HG03159 (cell line): ENCODE results near the gene TMEM9B.
A peak's percentile ranks its signal among the peaks of the same experiment; 100 is the strongest.

Experiments used
- ATAC-seq: cut with Tn5 transposase; IDR thresholded peaks from one replicate; pipeline ENCODE4 v1.9.1; 2021; ENCODE audit warnings: mild to moderate bottlenecking, moderate library complexity; ENCODE audit not compliant: unreplicated experiment

The TMEM9B gene

DNA sequence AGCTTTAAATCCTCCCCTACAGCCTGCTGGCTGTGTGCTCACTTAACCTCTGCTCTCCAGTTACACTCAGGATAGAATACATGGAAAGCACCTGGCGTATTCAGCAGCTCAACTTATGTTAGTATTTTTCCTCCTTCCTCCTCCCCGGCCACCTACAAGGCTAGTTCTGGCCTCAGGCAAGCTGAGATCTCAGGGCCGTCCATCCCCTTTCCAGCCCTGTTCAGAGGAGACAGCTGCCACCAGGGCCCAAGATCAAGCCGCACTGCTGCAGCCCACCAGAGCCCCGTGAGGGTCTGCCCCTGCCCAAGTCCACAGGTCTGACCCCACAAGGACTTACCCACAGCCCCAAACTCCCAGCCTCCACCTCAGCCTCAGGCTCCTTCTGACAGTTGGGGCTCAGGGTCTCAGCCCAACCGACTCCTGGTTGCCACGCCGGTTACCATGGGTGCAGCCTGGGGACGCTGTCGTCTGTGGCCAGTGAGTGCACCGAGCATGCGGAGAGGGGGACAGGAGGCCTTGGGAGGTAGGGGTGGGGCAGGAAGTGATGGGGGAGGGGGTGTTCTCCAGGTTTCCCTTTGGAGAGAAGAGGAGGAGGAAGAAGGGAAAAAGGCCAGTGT, 31.6 kb downstream of the TMEM9B start, which contains the start of gene C11orf16:
C11orf16 (minus strand) TSS at position 384 of the 617 bp plus-strand sequence. CDS start 639 bp downstream, outside the sequence.
- no peak for ATAC-seq

DNA sequence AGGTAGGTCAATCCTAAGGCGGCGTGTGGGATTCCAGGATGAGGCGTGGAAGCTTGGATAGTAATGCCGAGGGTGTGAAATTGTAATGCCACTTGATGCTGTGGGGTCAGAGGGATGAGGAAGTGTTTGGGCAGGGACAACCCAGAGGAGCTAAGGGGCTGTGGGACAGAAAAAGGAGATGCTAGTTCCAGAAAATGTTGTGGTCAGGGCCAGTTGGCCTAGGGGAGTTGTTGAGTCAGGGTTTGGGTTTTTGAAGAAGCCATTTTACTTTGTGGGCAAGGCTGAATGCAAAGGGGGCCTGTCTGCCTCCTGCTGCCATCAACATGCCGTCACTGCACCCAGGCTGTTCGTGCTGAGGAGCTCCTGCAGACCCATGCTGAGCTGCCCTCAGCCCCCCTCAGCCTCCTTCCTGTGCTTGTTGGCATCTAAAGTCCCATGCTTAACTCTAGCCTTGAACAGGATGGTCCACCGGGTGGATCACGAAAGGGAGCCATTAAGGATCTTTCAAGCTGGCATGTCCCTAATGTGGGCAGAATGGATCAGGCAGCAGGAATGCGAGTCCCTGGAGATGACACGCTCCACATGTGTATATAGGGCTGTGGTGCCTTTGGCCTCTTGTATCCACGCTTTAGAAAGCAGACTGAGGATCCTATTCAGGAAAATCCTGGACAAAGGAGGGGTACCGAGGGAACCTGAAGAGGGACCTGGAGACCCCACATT, 33.6 kb downstream of the TMEM9B start:
- ATAC-seq: no peak

DNA sequence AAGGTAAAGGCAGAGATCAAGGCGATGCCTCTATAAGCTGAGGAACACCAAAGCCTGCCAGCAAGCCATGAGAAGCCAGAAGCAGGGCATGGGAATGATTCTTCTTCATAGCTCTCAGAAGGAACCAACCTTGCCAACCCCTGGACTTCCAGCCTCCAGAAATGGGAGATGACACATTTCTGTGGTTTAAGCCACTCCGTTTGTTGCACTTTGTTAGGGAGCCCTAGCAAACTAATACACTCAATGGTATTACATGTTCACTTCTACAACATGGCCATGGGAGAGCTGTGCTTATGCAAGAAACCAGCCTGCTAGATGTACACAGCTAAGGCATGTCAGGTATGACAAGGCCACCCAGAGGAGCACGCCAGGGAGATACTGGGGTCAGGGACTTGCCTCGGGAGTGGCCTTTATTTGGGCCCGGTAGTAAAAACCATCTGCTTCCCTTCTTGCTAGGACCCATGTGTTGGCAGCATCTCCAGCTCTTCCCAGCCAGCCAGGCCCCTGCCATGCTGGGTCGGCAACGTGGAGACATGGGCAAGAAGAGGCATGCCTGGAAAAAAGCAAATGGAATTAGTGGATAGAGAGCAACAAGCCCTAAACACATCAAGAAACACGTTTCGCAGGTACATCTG, 35.1 kb downstream of the TMEM9B start:
- ATAC-seq: no peak

DNA sequence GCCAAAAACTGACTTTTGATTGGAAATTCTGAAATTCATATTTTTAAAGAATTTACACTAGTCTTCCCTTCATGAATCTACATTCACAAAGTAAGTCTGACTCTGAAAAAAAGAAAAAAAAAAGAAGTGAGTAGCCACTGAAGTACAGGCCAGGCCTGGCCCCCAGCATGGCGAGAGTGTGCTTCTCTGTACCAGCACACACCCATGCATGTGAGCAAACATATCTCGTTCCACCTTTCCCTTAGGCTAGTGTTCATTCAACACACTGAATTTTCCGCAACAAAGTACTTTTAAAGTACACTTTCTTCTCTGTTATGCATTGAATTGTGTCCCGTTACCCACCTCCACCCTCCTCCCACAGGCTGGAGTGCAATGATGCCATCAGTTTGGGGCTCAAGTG, 36.0 kb downstream of the TMEM9B start:
- no peak for ATAC-seq

DNA sequence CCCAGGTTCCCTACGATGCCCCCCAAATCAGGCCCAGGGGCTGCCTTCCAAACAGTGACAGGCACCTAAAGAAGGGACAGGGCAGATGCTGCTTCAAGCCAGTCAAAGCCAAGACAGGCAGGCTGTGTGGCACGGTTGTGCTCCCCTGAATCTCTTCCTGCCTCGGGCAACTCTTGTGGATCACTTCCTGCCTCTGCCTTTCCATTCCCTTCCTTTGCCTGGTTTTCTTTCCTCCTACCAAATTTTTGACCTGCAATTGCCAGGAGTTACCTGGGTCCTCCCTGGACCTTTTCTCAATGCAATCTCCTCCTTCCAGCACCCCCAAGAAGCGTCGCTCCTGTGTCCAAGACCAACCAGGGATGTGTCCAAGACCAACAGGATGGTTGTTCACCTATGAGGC, 37.0 kb downstream of the TMEM9B start:
- ATAC-seq: no peak

DNA sequence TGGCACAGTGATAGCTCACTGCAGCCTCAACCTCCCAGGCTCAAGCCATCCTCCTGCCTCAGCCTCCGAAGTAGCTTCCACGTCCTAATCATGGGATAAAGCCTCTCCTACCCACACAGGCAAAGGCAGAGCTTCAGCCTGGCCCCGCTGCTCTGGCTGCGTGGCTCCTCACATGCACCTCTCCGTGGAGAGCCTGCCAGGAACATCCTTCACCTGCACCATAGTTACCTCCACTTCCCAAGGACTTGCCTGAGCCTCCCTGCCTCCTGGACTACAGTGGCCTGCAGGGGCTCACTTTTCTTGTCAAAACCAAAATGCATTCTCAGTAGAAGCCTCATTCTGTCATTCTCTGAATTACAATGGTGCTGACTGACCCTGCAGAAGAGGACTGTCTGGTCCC, 38.0 kb downstream of the TMEM9B start:
- ATAC-seq: no peak

DNA sequence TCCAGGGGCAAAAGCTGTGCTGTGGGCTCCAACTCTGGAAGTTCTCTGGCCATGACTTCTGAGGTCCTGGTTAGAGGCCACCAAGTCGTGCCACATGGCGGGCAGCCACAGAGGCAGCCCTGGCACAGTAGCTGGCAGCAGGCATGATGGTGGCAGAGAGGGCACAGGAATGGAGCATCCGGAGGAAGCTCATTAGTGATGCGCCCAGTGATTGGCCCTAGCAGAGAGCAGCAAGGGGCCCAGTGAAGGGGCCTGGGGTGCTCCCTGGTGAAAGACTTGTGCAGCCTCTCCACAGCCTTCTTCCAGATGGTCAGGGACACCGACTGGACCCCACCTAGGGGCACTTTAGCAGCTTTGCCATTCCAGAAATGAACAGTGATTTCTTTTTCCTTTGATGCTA, 38.5 kb downstream of the TMEM9B start:
- ATAC-seq: no peak

DNA sequence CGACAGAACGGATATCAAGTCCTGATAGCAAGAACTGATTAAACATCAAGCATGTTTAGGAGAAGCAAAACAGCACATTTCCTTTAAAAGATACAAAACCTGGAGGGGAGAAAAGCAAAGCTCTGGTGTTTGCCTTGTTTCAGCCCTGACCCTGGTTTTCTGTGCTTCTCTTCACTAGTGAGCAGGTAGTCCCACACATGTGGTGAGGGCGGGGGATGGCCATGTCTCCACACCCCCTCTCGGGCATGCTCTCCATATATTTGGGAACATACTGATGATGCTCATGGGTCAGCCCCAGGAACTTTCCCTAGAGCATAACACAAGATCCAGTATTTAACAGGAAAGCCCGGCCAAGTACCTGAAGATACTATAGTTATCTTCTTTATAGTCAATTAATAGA, 41.6 kb downstream of the TMEM9B start:
- no peak for ATAC-seq

DNA sequence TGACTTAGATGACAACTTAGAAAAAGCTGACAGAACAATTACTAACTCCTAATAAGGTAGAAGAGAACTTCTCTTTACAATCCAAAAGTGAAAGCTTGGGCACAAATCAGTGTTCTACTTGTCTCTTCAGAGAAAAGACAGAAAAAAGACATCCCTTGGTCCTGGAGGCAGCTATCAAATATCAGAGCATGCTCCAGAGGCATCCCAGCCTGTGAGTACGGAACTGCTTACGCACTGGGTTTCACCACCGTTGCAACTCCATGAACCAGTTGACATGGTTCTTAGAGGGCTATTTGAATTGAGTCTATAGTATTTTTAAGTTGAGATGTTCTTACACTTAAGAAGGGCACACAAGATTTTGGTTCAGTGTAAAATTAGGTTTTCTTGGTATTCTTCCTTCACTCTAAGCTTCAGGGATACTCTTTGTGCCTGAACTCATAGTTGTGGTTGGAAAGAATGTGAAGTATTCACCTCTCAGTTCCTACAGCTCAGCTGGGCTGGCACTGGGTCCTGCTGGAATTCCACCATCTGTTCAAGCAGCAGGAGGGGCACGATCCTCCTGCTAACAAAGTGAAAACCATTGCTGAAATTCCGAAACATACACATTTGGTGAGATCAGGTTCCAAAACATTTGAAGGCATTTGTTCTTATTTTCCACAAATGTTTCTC, 47.0 kb downstream of the TMEM9B start:
- ATAC-seq: no peak

DNA sequence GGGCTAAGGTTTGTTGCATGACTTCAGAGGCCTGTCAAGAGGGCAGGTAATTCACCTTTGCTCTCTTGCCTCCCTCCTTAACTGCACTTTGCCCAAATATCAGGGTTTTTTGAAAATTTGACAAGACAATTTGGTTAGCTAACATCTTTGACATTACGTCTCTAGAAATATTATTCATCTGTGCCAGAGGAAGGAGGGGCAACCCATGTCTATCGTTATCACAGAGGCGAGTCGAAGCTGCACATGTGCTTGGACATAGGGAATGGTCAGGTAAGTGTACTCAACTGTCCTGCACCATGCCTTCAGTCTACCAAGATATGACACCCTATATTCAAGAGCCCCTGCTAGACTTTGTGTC, 49.6 kb downstream of the TMEM9B start:
- no peak for ATAC-seq

DNA sequence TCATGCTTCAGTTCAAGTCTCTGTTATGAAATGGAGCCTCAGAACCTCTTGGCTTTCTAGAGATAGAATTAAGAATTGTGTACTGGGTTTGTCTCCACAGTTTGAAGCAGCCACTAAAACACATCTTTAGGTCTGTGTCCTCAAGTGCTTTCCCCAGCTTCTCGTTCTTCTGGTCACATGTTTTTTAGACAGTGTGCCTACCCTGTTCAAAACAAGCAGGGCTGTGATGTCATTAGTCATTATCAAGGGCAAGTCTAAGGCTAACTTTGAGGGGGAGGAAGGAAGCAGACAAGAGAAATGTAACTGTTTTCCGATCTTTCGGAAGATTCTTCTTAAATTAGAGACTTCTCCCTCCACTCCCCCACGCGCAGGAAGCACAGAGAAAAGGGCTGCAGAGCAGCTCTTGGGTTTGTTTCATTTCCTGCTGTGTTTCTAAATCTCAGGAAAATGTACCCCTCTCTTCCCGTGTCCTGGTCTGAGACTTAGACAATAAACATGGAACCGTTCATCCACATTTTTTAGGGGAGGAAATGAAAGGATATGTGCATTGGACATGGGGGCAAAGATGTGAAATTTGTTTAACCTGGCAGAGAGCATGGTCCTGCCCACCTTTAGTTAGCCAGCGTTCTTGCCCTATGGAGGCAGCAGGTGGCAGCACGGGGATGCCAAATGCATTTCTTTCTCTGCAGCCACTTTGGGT, 50.1 kb downstream of the TMEM9B start:
- ATAC-seq: no peak

DNA sequence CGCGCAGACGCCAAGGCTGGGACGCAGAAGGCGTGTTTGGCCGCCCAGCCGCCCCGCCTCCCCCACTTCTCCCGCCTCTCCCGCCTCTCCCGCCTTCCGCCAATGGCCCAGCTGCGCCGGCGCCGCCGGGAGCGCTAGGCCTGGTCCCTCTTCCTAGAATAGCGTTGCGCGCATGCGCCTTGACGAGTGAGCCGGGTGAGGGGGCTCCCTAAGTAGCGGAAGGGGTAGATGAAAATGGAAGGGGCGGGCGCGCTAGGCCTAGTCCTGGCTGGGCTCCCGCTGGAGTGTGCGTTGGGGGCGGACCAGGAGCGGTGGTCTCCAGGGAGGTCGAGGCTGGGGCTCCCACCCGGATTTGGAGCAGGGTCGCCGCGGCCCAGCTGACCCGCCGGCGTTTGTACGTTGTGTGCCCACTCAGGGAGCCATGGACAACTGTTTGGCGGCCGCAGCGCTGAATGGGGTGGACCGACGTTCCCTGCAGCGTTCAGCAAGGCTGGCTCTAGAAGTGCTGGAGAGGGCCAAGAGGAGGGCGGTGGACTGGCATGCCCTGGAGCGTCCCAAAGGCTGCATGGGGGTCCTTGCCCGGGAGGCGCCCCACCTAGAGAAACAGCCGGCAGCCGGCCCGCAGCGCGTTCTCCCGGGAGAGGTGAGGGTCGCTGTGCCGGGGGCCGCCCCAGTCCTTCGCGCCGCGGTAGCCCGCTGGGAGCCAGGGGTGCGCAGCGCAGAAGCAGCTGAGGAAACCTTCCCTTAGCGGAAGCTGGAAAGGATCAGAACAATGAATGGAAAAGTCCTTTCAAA, 53.0 kb downstream of the TMEM9B start, which contains the start of gene AKIP1:
AKIP1 (plus strand) TSS at position 161 of the 795 bp plus-strand sequence; CDS start at position 422, 261 bp downstream.
- ATAC-seq: peak; percentile 66

DNA sequence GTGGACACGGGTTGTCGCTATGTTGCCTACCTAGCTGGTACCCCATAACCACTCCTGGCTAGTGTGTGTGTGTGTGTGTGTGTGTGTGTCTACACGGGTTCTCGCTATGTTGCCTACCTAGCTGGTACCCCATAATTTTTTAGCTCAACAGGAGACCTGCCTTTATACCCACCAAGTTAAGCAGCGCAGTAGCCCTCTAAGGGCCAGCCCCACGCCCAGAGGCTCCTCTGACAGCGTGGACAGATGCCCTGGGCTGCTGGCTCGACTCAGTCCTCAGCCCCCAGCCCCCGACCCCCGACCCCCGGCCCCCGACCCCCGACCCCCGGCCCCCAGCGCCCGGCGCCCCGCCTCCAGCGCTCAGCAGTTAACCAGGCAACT, 53.6 kb downstream of the TMEM9B start:
- peak; percentile 10 for ATAC-seq

DNA sequence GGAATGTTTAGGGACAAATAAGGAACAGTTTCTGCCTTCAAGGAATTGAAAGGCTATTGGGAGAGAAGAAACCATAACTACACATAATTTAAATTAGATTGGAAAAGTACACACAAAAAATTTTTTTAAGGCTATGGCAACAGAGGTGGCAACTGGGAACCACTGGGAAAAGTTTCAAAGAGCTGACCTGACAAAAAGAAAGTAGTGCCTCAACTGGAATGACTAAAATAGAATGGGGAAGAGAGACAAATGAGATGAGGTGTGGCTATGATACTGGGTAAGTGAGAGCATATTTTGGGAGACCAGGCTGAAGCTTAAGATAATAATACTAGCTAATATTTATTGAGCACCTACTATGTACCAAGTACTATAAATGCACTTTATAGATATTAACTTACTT, 56.1 kb downstream of the TMEM9B start:
- ATAC-seq: no peak

DNA sequence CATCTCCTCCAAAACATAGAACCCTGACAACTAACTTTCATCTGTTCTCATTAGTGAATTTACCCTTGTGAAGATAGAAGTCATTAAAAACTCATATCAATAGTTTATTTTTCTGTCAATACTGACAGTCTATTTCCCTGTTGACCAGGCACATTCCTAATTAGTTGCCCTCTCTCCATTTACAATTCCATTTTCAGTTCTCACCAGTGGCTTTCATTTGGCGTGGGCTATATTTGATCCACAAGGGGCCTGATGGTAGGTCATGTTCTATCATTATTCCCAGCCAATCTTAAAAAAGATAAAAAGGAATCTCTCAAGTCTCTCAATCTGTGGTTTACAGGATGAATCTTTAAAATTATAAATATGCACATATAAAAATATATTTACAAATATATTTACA, 57.1 kb downstream of the TMEM9B start:
- ATAC-seq: no peak

DNA sequence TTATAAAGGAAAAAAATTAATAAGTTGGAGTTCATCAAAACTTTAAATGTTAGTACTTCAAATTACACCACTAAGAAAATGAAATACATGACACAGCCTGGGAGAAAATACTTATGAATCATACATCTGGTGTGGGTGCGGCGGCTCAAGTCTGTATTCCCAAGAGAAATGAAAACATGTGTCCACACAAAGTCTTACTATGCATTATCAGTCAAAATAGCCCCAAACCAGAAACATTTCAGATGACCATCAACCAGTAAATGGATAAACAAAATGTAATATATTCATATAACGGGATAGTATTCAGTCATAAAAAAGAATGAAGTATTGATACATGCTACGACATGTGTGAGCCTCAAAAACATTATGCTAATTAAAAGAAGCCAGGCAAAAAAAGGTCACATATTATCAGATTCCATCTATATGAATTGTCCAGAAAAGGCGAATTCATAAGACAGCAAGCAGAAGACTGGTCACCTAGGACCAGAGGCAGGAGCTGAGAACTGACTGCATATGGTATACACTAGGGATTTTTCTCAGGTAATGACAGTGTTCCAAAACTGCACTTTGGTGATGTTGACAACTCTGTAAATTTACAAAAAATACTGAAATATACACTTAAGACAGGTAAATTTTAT, 58.6 kb downstream of the TMEM9B start:
- no peak for ATAC-seq

DNA sequence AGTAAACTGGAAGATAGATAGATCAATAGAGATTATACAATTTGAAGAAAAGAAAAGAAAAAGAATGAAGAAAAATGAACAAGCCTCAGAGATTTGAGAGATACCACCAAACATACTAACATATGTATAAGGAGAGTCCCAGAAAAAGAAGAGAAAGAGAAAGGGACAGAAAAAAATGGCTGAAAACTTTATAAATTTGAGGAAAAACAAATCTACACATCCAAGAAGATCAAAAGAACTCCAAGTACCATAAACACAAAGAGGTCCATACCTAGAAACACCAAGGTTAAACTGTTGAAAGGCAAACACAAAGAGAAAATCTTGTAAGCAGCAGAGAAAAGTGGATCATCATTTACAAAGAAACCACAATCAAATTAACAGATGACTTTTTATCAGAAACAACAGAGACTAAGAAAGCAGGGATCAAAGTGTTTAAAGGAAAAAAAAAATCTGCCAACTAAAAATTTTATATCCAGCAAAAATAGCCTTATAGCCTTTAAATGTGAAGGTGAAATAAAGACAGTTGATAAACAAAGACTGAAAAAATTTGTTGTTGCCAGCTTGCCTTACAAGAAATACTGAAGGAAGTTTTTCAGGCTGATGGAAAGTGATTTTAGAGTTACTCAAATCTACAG, 65.0 kb downstream of the TMEM9B start:
- no peak for ATAC-seq
